Mesenchymal stem cell (in vitro differentiated cells and primary cell): ENCODE results near the gene BCL7B.
"Not testable (repeated sequence)": the region's sequence is repeated elsewhere in the genome, so short reads cannot be mapped to it uniquely, and the experiment has no call there.

Source experiments
- DNase-seq: peaks from one replicate; pipeline ENCODE4 v3.0.0-alpha.2; 2013
- H2AFZ ChIP-seq: one replicate; pipeline ENCODE4 v1.6.1; 2013; ENCODE audit warnings: low read depth, mild to moderate bottlenecking, control low read depth, inconsistent platforms, low read length, moderate library complexity
- H2AK5ac ChIP-seq: 2 replicates; pipeline ENCODE4 v1.6.1; 2013; ENCODE audit warnings: low read length, moderate library complexity, mild to moderate bottlenecking, inconsistent platforms; ENCODE audit not compliant: severe bottlenecking
- H2BK120ac ChIP-seq: one replicate; pipeline ENCODE4 v1.6.1; 2013; ENCODE audit warnings: low read depth, mild to moderate bottlenecking, inconsistent platforms, low read length, moderate library complexity
- H2BK12ac ChIP-seq, 2 experiments: one replicate each; pipeline ENCODE4 v1.6.1; 2013; ENCODE audit warnings: inconsistent platforms in 2 of 2, low read length in 2 of 2, mild to moderate bottlenecking in 2 of 2, moderate library complexity in 2 of 2, control low read depth in 1 of 2
- H2BK15ac ChIP-seq: one replicate; pipeline ENCODE4 v1.6.1; 2013; ENCODE audit warnings: mild to moderate bottlenecking, low read depth, inconsistent platforms; ENCODE audit not compliant: poor library complexity, severe bottlenecking
- H2BK5ac ChIP-seq: 2 replicates; pipeline ENCODE4 v1.6.1; 2013; ENCODE audit warnings: low read depth, mild to moderate bottlenecking, low read length, control low read depth, inconsistent platforms; ENCODE audit not compliant: poor library complexity, severe bottlenecking
- H3K14ac ChIP-seq, 2 experiments: one replicate each; pipeline ENCODE4 v1.6.1; 2013; ENCODE audit warnings: inconsistent platforms in 2 of 2, low read length in 2 of 2, control low read depth in 1 of 2, mild to moderate bottlenecking in 1 of 2, moderate library complexity in 1 of 2
- H3K18ac ChIP-seq, 2 experiments: one replicate each; pipeline ENCODE4 v1.6.1; 2013; ENCODE audit warnings: inconsistent platforms in 2 of 2, low read length in 2 of 2, control low read depth in 1 of 2, low read depth in 1 of 2, mild to moderate bottlenecking in 1 of 2
- H3K23ac ChIP-seq, 2 experiments: one replicate each; pipeline ENCODE4 v1.6.1; 2013; ENCODE audit warnings: inconsistent platforms in 2 of 2, low read length in 2 of 2, mild to moderate bottlenecking in 2 of 2, moderate library complexity in 2 of 2, control low read depth in 1 of 2
- H3K27ac ChIP-seq: 2 replicates; pipeline ENCODE4 v1.5.1; 2013; ENCODE audit warnings: mild to moderate bottlenecking, moderate library complexity, low read length, control low read depth, inconsistent platforms; ENCODE audit not compliant: poor library complexity, severe bottlenecking
- H3K27me3 ChIP-seq, 2 experiments: 2 replicates each; pipeline versions ENCODE4 v1.6.1 to v1.7.0; 2013; ENCODE audit warnings: low read length in 2 of 2, mild to moderate bottlenecking in 2 of 2, moderate library complexity in 2 of 2, control low read depth in 1 of 2, inconsistent platforms in 1 of 2; ENCODE audit not compliant: control insufficient read depth in 1 of 2, insufficient read depth in 1 of 2
- H3K36me3 ChIP-seq, 2 experiments: 2 replicates each; pipeline versions ENCODE4 v1.6.1 to v1.7.0; 2013; ENCODE audit warnings: low read length in 2 of 2, control low read depth in 1 of 2, inconsistent platforms in 1 of 2, low read depth in 1 of 2, mild to moderate bottlenecking in 1 of 2; ENCODE audit not compliant: insufficient read depth in 2 of 2, control insufficient read depth in 1 of 2
- H3K4ac ChIP-seq, 2 experiments: one replicate each; pipeline ENCODE4 v1.6.1; 2013; ENCODE audit warnings: inconsistent platforms in 2 of 2, low read length in 2 of 2, mild to moderate bottlenecking in 2 of 2, moderate library complexity in 2 of 2, control low read depth in 1 of 2, low read depth in 1 of 2
- H3K4me1 ChIP-seq: 2 replicates; pipeline ENCODE4 v1.6.1; 2013; ENCODE audit warnings: low read depth, low read length, control low read depth; ENCODE audit not compliant: control insufficient read depth, insufficient read depth
- H3K4me2 ChIP-seq: 2 replicates; pipeline ENCODE4 v1.6.1; 2013; ENCODE audit warnings: low read length, mild to moderate bottlenecking, inconsistent platforms; ENCODE audit not compliant: poor library complexity, severe bottlenecking
- H3K4me3 ChIP-seq, 2 experiments: 2 replicates each; pipeline versions ENCODE4 v1.5.1 to v1.7.0; 2013; ENCODE audit warnings: low read length in 2 of 2, mild to moderate bottlenecking in 2 of 2, control low read depth in 1 of 2, low read depth in 1 of 2; ENCODE audit not compliant: insufficient read depth in 1 of 2
- H3K79me1 ChIP-seq: replicated peaks from 2 replicates; pipeline ENCODE4 v1.6.1; 2013; ENCODE audit warnings: mild to moderate bottlenecking, control low read depth, low read length, inconsistent platforms; ENCODE audit not compliant: poor library complexity, severe bottlenecking
- H3K9ac ChIP-seq: 2 replicates; pipeline ENCODE4 v1.7.0; 2013; ENCODE audit warnings: mild to moderate bottlenecking, low read length, moderate library complexity
- H3K9me3 ChIP-seq: 2 replicates; pipeline ENCODE4 v1.7.0; 2013; ENCODE audit warnings: mild to moderate bottlenecking, low read length; ENCODE audit not compliant: control insufficient read depth
- H4K8ac ChIP-seq: one replicate; pipeline ENCODE4 v1.6.1; 2013; ENCODE audit warnings: inconsistent platforms, mild to moderate bottlenecking, low read length, moderate library complexity
- H4K91ac ChIP-seq: one replicate; pipeline ENCODE4 v1.6.1; 2013; ENCODE audit warnings: mild to moderate bottlenecking, low read length, inconsistent platforms
- WGBS: methylation state at CpG from one replicate; pipeline ENCODE4 v1.1.7; 2013; ENCODE audit warnings: mixed read lengths; 5-methylcytosine and 5-hydroxymethylcytosine counted together

BCL7B gene

GRCh38 chr7:73539709-73540108 is 17.8 kb downstream of the BCL7B start:
- peaks cover 4% of the 10 kb centered on the region for H3K4me1 ChIP-seq
- H3K36me3 ChIP-seq = peaks cover 78 to 80% of the 10 kb centered on the region in 2 experiments
- H3K27ac ChIP-seq = no peak overlapping the region
- no peak overlapping the region for H3K9ac ChIP-seq
- no peak overlapping the region for H2AFZ ChIP-seq
- H3K18ac ChIP-seq = no peak overlapping the region
- H2BK120ac ChIP-seq = no peak overlapping the region
- H2AK5ac ChIP-seq = no peak overlapping the region
- no peak overlapping the region for H3K4me2 ChIP-seq
- H3K23ac ChIP-seq = no peak overlapping the region
- H4K8ac ChIP-seq = no peak overlapping the region
- H2BK12ac ChIP-seq = no peak overlapping the region
- no peak for DNase-seq
- H3K4me3 ChIP-seq = no peak overlapping the region
- H3K4ac ChIP-seq = no peak overlapping the region
- no peak overlapping the region for H2BK15ac ChIP-seq
- WGBS = 94% methylated on average over 13 of the region's 13 CpGs
- no peaks in the 10 kb centered on the region for H3K27me3 ChIP-seq
- no peak overlapping the region for H3K14ac ChIP-seq
- H4K91ac ChIP-seq = no peak overlapping the region
- H3K9me3 ChIP-seq = no peaks in the 10 kb centered on the region
- peaks cover 48% of the 10 kb centered on the region for H3K79me1 ChIP-seq
- H2BK5ac ChIP-seq = no peak overlapping the region

DNA sequence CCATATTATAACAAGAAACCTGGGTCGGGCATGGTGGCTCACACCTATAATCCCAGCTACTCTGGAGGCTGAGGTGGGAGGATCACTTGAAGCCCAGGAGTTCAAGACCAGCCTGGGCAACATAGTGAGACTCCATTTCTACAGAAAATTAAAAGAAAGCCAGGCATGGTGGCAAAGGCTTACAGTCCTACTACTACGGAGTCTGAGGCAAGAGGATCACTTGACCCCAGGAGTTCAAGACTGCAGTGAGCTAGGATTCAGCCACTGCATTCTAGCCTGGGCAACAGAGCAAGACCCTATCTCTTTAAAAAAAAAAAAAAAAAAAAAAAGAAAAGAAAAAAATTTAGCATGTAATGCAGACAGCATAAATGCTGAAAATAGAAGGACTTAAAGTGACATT is 19.0 kb downstream of the BCL7B start:
- H3K27me3 ChIP-seq, DNase-seq: not testable (repeated sequence)

GRCh38 chr7:73537051-73537450 is 20.4 kb downstream of the BCL7B start:
- no peak overlapping the region for H3K14ac ChIP-seq
- WGBS = 97% methylated on average over 16 of the region's 16 CpGs
- no peak overlapping the region for H2AFZ ChIP-seq
- H3K4me1 ChIP-seq = peaks cover 6% of the 10 kb centered on the region
- no peak overlapping the region for H4K91ac ChIP-seq
- peaks cover 59 to 76% of the 10 kb centered on the region in 2 experiments for H3K36me3 ChIP-seq
- no peak overlapping the region for H3K4me2 ChIP-seq
- no peak overlapping the region for H3K4me3 ChIP-seq
- H3K23ac ChIP-seq = no peak overlapping the region
- no peak overlapping the region for H3K9ac ChIP-seq
- H3K79me1 ChIP-seq = peaks cover 35% of the 10 kb centered on the region
- no peak overlapping the region for H2AK5ac ChIP-seq
- H3K27me3 ChIP-seq = no peaks in the 10 kb centered on the region
- no peak overlapping the region for H3K18ac ChIP-seq
- H2BK15ac ChIP-seq = no peak overlapping the region
- H2BK12ac ChIP-seq = no peak overlapping the region
- no peak overlapping the region for H2BK5ac ChIP-seq
- no peak overlapping the region for H4K8ac ChIP-seq
- no peak overlapping the region for H2BK120ac ChIP-seq
- no peak overlapping the region for H3K27ac ChIP-seq
- DNase-seq = no peak
- H3K9me3 ChIP-seq = no peaks in the 10 kb centered on the region
- H3K4ac ChIP-seq = no peak overlapping the region

More for the DNA sequence above, 19.0 kb downstream of the BCL7B start:
- not testable (repeated sequence) for H2BK15ac ChIP-seq, H3K18ac ChIP-seq, H4K91ac ChIP-seq, H3K4me3 ChIP-seq, H2BK12ac ChIP-seq, H4K8ac ChIP-seq, H2AFZ ChIP-seq, H2BK120ac ChIP-seq, H3K4me1 ChIP-seq, H2AK5ac ChIP-seq, H3K27ac ChIP-seq, H3K9me3 ChIP-seq, H3K9ac ChIP-seq, H2BK5ac ChIP-seq, H3K23ac ChIP-seq, H3K4me2 ChIP-seq, H3K4ac ChIP-seq, H3K14ac ChIP-seq
- peaks cover 41% of the 10 kb centered on the region for H3K79me1 ChIP-seq
- peaks cover 73 to 82% of the 10 kb centered on the region in 2 experiments for H3K36me3 ChIP-seq
- 100% methylated on average over 2 of the region's 2 CpGs for WGBS

GRCh38 chr7:73536479-73536878 is 21.0 kb downstream of the BCL7B start:
- H2AFZ ChIP-seq = no peak overlapping the region
- H2AK5ac ChIP-seq = no peak overlapping the region
- 93% methylated on average over 5 of the region's 5 CpGs for WGBS
- no peak overlapping the region for H2BK5ac ChIP-seq
- no peak overlapping the region for H3K9ac ChIP-seq
- H3K79me1 ChIP-seq = peaks cover 31% of the 10 kb centered on the region
- H3K4me2 ChIP-seq = no peak overlapping the region
- H3K9me3 ChIP-seq = no peaks in the 10 kb centered on the region
- H2BK120ac ChIP-seq = no peak overlapping the region
- H3K36me3 ChIP-seq = peaks cover 54 to 71% of the 10 kb centered on the region in 2 experiments
- no peaks in the 10 kb centered on the region for H3K27me3 ChIP-seq
- H3K23ac ChIP-seq = no peak overlapping the region
- H3K4me1 ChIP-seq = peaks cover 2% of the 10 kb centered on the region
- H2BK12ac ChIP-seq = no peak overlapping the region
- H3K27ac ChIP-seq = no peak overlapping the region
- no peak overlapping the region for H2BK15ac ChIP-seq
- no peak overlapping the region for H4K91ac ChIP-seq
- DNase-seq = no peak
- no peak overlapping the region for H3K14ac ChIP-seq
- no peak overlapping the region for H3K18ac ChIP-seq
- H3K4ac ChIP-seq = no peak overlapping the region
- H3K4me3 ChIP-seq = no peak overlapping the region
- no peak overlapping the region for H4K8ac ChIP-seq
